Measurements from ENCODE around the gene SDR42E2. TPM values are rescaled to one million over a fixed set of nuclear protein-coding genes. Genes with fewer than 3 reads are reported as not detected.
A peak's percentile ranks its signal among the peaks of the same experiment; 100 is the strongest.

The SDR42E2 gene
- total and polyA plus RNA-seq, 10 of the 15 experiments (the other 5 are each of a cell fraction or from before 2014, with no cell fraction given): 0.01 to 0.09 (median 0.08) TPM; not detected in 4

DNA sequence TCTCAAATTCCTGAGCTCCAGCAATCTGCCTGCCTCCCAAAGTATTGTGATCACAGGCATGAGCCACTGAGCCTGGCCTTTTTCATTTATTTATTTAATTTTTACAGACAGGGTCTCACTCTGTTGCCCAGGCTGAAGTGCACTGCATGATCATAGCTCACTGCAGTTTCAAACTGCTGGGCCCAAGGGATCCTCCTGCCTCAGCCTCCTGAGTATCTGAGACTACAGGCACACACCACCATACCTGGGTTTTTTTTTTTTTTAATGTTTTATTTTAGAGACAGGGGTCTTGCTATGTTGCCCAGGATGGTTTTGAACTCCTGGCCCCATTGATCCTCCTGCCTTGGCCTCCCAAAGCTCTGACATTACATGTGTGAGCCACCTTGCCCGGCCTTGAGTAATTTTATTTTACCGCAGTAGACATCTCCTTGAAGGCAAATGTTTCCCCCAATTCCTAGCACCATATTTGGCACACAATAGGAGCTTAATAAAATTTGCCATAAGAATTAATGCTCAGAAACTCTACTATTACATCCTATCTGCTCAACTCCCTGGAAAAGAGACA is 41.9 kb downstream of the SDR42E2 start (continued):
- TF ChIP-seq, protein P1, sequence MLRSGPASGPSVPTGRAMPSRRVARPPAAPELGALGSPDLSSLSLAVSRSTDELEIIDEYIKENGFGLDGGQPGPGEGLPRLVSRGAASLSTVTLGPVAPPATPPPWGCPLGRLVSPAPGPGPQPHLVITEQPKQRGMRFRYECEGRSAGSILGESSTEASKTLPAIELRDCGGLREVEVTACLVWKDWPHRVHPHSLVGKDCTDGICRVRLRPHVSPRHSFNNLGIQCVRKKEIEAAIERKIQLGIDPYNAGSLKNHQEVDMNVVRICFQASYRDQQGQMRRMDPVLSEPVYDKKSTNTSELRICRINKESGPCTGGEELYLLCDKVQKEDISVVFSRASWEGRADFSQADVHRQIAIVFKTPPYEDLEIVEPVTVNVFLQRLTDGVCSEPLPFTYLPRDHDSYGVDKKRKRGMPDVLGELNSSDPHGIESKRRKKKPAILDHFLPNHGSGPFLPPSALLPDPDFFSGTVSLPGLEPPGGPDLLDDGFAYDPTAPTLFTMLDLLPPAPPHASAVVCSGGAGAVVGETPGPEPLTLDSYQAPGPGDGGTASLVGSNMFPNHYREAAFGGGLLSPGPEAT (IDR thresholded peaks at IDR 0.05; ENCODE audit: low read depth): no peak
- no peak for TF ChIP-seq RCOR1 (conservative IDR thresholded peaks at IDR 0.05; ENCODE audit: low read depth, low read length)
- TF ChIP-seq KDM1A (IDR thresholded peaks at IDR 0.05; ENCODE audit: borderline replicate concordance): no peak

DNA sequence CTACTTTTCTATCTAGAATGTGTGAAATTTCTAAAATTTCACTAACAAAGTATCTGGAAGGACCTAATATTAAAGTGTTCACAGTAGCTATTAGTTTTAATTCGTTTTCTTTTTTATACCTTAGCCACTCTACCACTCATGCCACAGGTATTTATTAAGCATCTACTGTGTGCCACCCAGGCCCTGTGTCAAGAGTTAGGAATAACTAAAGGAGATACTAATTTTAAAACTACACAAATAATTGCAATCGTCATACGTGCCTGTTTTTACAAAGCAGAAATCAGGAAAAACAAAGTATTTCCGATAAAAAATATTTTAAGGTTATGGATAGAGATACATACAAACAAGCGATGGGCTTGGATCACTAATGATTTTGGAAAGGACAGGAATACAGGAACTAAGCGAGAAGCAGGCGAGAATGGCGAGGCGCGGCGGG is 43.3 kb downstream of the SDR42E2 start:
- BruUV-seq (replicated peaks): TSS peak; percentile 95
- intact Hi-C loops (cut with micrococcal nuclease; ENCODE audit: unreplicated experiment) (loop anchor here (1.0 kb wide), 2 partner anchors 10 to 92 kb away; partner anchors contain the start of gene POLR3E), in situ Hi-C loops (cut with MboI) (no loop called here)
- DNase-seq (ENCODE audit: low read depth, low spot score) (no peak), ATAC-seq (no peak), FAIRE-seq (peak; percentile 35)
- peaks cover 1 to 2% of the 10 kb centered on the region in 2 experiments; a peak in 1 of 4 replicates for H3K36me3 ChIP-seq (ENCODE audit: control insufficient read depth in 2 of 2, insufficient read depth in 2 of 2, low read length in 1 of 2)
- H3K27ac ChIP-seq (ENCODE audit: control insufficient read depth, insufficient read depth): peak overlapping the region; percentile 57
- RAD21 ChIA-PET (ENCODE audit: unreplicated experiment): interaction anchor here (1.0 to 7.4 kb wide), 7 partner anchors 11 to 92 kb away, joined by 3 to 74 read pairs (median 11); partner anchors contain the start of gene POLR3E
- peak overlapping the region; percentile 71 for H2AFZ ChIP-seq (ENCODE audit: control insufficient read depth, low read depth, low read length)
- CTCF ChIA-PET: interaction anchor here (1.0 to 7.9 kb wide), 6 partner anchors 9 to 93 kb away, joined by 3 to 91 read pairs (median 24); partner anchors contain the start of gene POLR3E
- peaks cover 45% of the 10 kb centered on the region for H3K79me2 ChIP-seq (ENCODE audit: control insufficient read depth, insufficient read depth, low read length)
- peaks cover 1% of the 10 kb centered on the region; the same call in 2 of the 3 replicates for H3K9me3 ChIP-seq (replicated peaks; ENCODE audit: control insufficient read depth, insufficient read depth, low read length)
- TF ChIP-seq, protein P1 (IDR thresholded peaks at IDR 0.05; ENCODE audit: low read depth): peak; percentile 57; the same call in 1 of the 2 replicates
- TF ChIP-seq, protein P2, sequence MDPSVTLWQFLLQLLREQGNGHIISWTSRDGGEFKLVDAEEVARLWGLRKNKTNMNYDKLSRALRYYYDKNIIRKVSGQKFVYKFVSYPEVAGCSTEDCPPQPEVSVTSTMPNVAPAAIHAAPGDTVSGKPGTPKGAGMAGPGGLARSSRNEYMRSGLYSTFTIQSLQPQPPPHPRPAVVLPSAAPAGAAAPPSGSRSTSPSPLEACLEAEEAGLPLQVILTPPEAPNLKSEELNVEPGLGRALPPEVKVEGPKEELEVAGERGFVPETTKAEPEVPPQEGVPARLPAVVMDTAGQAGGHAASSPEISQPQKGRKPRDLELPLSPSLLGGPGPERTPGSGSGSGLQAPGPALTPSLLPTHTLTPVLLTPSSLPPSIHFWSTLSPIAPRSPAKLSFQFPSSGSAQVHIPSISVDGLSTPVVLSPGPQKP (IDR thresholded peaks at IDR 0.05; ENCODE audit: low read depth, low read length): no peak
- TF ChIP-seq ATF7 (IDR thresholded peaks at IDR 0.05; ENCODE audit: low read depth) (peak; percentile 42; the same call in 1 of the 2 replicates), ZNF217 (IDR thresholded peaks at IDR 0.05) (no peak), ZZZ3 (IDR thresholded peaks at IDR 0.05; ENCODE audit: control insufficient read depth, insufficient read length, low read depth) (no peak)
- POLR2A ChIA-PET: interaction anchor here (1.1 to 7.1 kb wide), 5 partner anchors 12 to 92 kb away, joined by 3 to 104 read pairs (median 6); partner anchors contain the start of gene POLR3E
- H4K20me1 ChIP-seq (ENCODE audit: control insufficient read depth, insufficient read depth): no peaks in the 10 kb centered on the region
- no peaks in the 10 kb centered on the region for H3K27me3 ChIP-seq (replicated peaks in 1 of 2; ENCODE audit: control insufficient read depth in 2 of 2, insufficient read depth in 2 of 2, low read length in 1 of 2)
- H3K4me2 ChIP-seq (ENCODE audit: control insufficient read depth, insufficient read depth): peak overlapping the region; percentile 70
- peaks cover 5% of the 10 kb centered on the region; the same call in 1 of the 2 replicates for H3K4me1 ChIP-seq (ENCODE audit: control insufficient read depth, insufficient read depth, low read length)
- WGBS (ENCODE audit: insufficient coverage, insufficient replicate concordance, low lambda C conversion rate, missing lambda C conversion rate): 3% methylated on average over 11 of the region's 11 CpGs
- SMC1A ChIA-PET (ENCODE audit: uncharacterized antibody, unreplicated experiment): interaction anchor here (2.0 to 8.9 kb wide), 5 partner anchors 11 to 95 kb away, joined by 9 to 83 read pairs (median 23); partner anchors contain the start of gene POLR3E
- H3K4me3 ChIP-seq: peak overlapping the region; percentile 16; the same call in 1 of the 2 replicates
- H3K9ac ChIP-seq (ENCODE audit: control insufficient read depth, insufficient read depth, low read length): peak overlapping the region; percentile 42

Measured in GM12878 (cell line).